ENCODE measurements around the gene FRMPD1. TPM values are rescaled to one million over a fixed set of nuclear protein-coding genes. Genes with fewer than 3 reads are reported as not detected.

Gene FRMPD1
- polyA plus RNA-seq, 1 donor from 2014 or later: 0.35 TPM

DNA sequence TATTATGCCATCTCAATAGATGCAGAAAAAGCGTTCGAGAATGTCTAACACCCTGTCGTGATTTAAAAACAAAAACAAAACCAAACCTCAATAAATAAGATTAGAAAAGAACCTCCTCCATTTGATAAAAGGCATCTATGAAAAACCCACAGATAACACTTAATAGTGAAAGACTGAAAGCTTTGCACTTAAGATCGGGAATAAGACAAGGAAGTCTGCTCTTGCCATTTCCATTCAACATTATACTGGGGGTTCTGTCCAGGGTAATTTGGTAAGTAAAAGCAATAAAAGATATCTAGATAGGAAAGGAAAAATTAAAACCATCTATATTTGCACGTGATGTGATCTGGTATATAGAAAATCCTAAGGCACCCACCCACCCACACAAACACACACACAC, 141.4 kb downstream of the FRMPD1 start:
- H3K9me3 ChIP-seq (ENCODE audit: low read length): no peaks in the 10 kb centered on the region
- H3K9ac ChIP-seq (ENCODE audit: low read length): no peak overlapping the region
- TF ChIP-seq POLR2AphosphoS5 (IDR thresholded peaks at IDR 0.05) (no peak), SMC3 (conservative IDR thresholded peaks at IDR 0.05; ENCODE audit: poor library complexity) (no peak), EP300 (conservative IDR thresholded peaks at IDR 0.05; ENCODE audit: poor library complexity, severe bottlenecking) (no peak), MXI1 (conservative IDR thresholded peaks at IDR 0.05; ENCODE audit: poor library complexity, severe bottlenecking) (no peak), EZH2 (IDR thresholded peaks at IDR 0.05; ENCODE audit: borderline replicate concordance, insufficient read depth, low read length, poor library complexity, severe bottlenecking) (no peak), TAF1 (IDR thresholded peaks at IDR 0.05; ENCODE audit: low read depth) (no peak), RAD21 (conservative IDR thresholded peaks at IDR 0.05) (no peak)
- TF ChIP-seq, protein P1, sequence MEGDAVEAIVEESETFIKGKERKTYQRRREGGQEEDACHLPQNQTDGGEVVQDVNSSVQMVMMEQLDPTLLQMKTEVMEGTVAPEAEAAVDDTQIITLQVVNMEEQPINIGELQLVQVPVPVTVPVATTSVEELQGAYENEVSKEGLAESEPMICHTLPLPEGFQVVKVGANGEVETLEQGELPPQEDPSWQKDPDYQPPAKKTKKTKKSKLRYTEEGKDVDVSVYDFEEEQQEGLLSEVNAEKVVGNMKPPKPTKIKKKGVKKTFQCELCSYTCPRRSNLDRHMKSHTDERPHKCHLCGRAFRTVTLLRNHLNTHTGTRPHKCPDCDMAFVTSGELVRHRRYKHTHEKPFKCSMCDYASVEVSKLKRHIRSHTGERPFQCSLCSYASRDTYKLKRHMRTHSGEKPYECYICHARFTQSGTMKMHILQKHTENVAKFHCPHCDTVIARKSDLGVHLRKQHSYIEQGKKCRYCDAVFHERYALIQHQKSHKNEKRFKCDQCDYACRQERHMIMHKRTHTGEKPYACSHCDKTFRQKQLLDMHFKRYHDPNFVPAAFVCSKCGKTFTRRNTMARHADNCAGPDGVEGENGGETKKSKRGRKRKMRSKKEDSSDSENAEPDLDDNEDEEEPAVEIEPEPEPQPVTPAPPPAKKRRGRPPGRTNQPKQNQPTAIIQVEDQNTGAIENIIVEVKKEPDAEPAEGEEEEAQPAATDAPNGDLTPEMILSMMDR (IDR thresholded peaks at IDR 0.05; ENCODE audit: poor library complexity, severe bottlenecking): no peak
- TF ChIP-seq, protein P2, sequence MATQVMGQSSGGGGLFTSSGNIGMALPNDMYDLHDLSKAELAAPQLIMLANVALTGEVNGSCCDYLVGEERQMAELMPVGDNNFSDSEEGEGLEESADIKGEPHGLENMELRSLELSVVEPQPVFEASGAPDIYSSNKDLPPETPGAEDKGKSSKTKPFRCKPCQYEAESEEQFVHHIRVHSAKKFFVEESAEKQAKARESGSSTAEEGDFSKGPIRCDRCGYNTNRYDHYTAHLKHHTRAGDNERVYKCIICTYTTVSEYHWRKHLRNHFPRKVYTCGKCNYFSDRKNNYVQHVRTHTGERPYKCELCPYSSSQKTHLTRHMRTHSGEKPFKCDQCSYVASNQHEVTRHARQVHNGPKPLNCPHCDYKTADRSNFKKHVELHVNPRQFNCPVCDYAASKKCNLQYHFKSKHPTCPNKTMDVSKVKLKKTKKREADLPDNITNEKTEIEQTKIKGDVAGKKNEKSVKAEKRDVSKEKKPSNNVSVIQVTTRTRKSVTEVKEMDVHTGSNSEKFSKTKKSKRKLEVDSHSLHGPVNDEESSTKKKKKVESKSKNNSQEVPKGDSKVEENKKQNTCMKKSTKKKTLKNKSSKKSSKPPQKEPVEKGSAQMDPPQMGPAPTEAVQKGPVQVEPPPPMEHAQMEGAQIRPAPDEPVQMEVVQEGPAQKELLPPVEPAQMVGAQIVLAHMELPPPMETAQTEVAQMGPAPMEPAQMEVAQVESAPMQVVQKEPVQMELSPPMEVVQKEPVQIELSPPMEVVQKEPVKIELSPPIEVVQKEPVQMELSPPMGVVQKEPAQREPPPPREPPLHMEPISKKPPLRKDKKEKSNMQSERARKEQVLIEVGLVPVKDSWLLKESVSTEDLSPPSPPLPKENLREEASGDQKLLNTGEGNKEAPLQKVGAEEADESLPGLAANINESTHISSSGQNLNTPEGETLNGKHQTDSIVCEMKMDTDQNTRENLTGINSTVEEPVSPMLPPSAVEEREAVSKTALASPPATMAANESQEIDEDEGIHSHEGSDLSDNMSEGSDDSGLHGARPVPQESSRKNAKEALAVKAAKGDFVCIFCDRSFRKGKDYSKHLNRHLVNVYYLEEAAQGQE (IDR thresholded peaks at IDR 0.05; ENCODE audit: borderline replicate concordance): no peak
- no peaks in the 10 kb centered on the region for H4K20me1 ChIP-seq (ENCODE audit: insufficient read depth)
- H3K4me2 ChIP-seq (ENCODE audit: low read length): no peak overlapping the region
- H3K4me3 ChIP-seq (ENCODE audit: low read length): no peak overlapping the region
- H3F3A ChIP-seq (ENCODE audit: insufficient read depth, low read length, poor library complexity, severe bottlenecking): no peaks in the 10 kb centered on the region
- H3K9me2 ChIP-seq (ENCODE audit: insufficient read depth, low read length): no peaks in the 10 kb centered on the region
- no peaks in the 10 kb centered on the region for H3K27me3 ChIP-seq (ENCODE audit: insufficient read depth, low read depth, low read length)
- no peak overlapping the region for H3K27ac ChIP-seq (ENCODE audit: low read length)
- H3K36me3 ChIP-seq (ENCODE audit: insufficient read depth, low read length): no peaks in the 10 kb centered on the region
- no peaks in the 10 kb centered on the region for H3K79me2 ChIP-seq (replicated peaks; ENCODE audit: insufficient read depth, low read length)
- no peak overlapping the region for H2AFZ ChIP-seq (ENCODE audit: low read depth, low read length)

DNA sequence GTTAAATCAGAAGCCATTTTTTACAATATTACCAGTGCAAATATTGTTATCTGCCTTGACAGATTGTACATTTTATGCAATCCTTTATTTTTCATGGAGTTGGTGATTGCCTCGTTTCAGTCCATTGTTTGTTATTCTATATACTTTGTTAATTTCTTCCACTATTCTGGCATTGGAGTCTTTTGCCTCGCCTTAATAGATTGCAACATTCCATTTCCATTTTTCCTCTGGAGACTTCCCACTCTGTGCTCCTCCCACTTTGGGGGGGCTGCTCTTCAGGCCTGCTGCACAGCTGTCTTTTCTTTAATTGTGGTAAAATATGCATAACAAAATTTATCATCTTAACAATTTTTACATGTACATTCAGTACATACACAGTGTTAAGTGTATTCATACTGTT, 145.5 kb downstream of the FRMPD1 start:
- no peak overlapping the region for H2AFZ ChIP-seq (ENCODE audit: low read depth, low read length)
- H3K27ac ChIP-seq (ENCODE audit: low read length): no peak overlapping the region
- H3F3A ChIP-seq (ENCODE audit: insufficient read depth, low read length, poor library complexity, severe bottlenecking): no peaks in the 10 kb centered on the region
- no peaks in the 10 kb centered on the region for H3K9me2 ChIP-seq (ENCODE audit: insufficient read depth, low read length)
- no peak overlapping the region for H3K4me3 ChIP-seq (ENCODE audit: low read length)
- H3K4me2 ChIP-seq (ENCODE audit: low read length): no peak overlapping the region
- no peak for TF ChIP-seq TAF1 (IDR thresholded peaks at IDR 0.05; ENCODE audit: low read depth)
- TF ChIP-seq POLR2AphosphoS5 (IDR thresholded peaks at IDR 0.05): no peak
- TF ChIP-seq, protein P1 (IDR thresholded peaks at IDR 0.05; ENCODE audit: poor library complexity, severe bottlenecking): no peak
- no peak for TF ChIP-seq EP300 (conservative IDR thresholded peaks at IDR 0.05; ENCODE audit: poor library complexity, severe bottlenecking)
- TF ChIP-seq MXI1 (conservative IDR thresholded peaks at IDR 0.05; ENCODE audit: poor library complexity, severe bottlenecking): no peak
- no peak for TF ChIP-seq EZH2 (IDR thresholded peaks at IDR 0.05; ENCODE audit: borderline replicate concordance, insufficient read depth, low read length, poor library complexity, severe bottlenecking)
- no peak for TF ChIP-seq SMC3 (conservative IDR thresholded peaks at IDR 0.05; ENCODE audit: poor library complexity)
- no peak for TF ChIP-seq RAD21 (conservative IDR thresholded peaks at IDR 0.05)
- TF ChIP-seq, protein P2 (IDR thresholded peaks at IDR 0.05; ENCODE audit: borderline replicate concordance): no peak
- H3K9me3 ChIP-seq (ENCODE audit: low read length): no peaks in the 10 kb centered on the region
- H3K27me3 ChIP-seq (ENCODE audit: insufficient read depth, low read depth, low read length): no peaks in the 10 kb centered on the region
- no peaks in the 10 kb centered on the region for H3K79me2 ChIP-seq (replicated peaks; ENCODE audit: insufficient read depth, low read length)
- no peaks in the 10 kb centered on the region for H4K20me1 ChIP-seq (ENCODE audit: insufficient read depth)
- H3K9ac ChIP-seq (ENCODE audit: low read length): no peak overlapping the region
- no peaks in the 10 kb centered on the region for H3K36me3 ChIP-seq (ENCODE audit: insufficient read depth, low read length)
